Psoas muscle (tissue), 8 donors: ENCODE data around the gene LBX2. TPM values are rescaled to one million over a fixed set of nuclear protein-coding genes. Genes with fewer than 3 reads are reported as not detected.
A peak's percentile ranks its signal among the peaks of the same experiment; 100 is the strongest.

ENCODE experiments used
- ATAC-seq, 4 donors: fragments of 200-7000 bp; cut with Tn5 transposase; one replicate each; pipeline ENCODE4 v1.9.1; 2020; ENCODE audit warnings: moderate library complexity in 3 of 4, mild to moderate bottlenecking in 2 of 4
- DNase-seq, 2 donors: peaks; one replicate each; pipeline ENCODE4 v3.0.0-alpha.2; 2020
- H3K27ac ChIP-seq: fragments of 200-600 bp; one replicate; pipeline ENCODE4 v1.8.0; 2022
- H3K27me3 ChIP-seq, 3 donors: fragments of 200-600 bp in 1 of 3; one replicate each; pipeline versions ENCODE4 v1.6.1 to v1.8.0; 2013 to 2022; ENCODE audit warnings: low read length in 2 of 3, mild to moderate bottlenecking in 2 of 3, moderate library complexity in 1 of 3; ENCODE audit not compliant: insufficient read depth in 3 of 3
- H3K36me3 ChIP-seq, 2 donors: fragments of 200-600 bp in 1 of 2; one replicate each; pipeline versions ENCODE4 v1.6.1 to v1.8.0; 2013 to 2022; ENCODE audit warnings: low read depth in 1 of 2, mild to moderate bottlenecking in 1 of 2, moderate library complexity in 1 of 2; ENCODE audit not compliant: insufficient read depth in 1 of 2
- H3K4me1 ChIP-seq: fragments of 200-600 bp; one replicate; pipeline ENCODE4 v1.8.0; 2022
- H3K4me3 ChIP-seq: fragments of 200-600 bp; one replicate; pipeline ENCODE4 v1.8.0; 2022; ENCODE audit warnings: mild to moderate bottlenecking
- H3K9me3 ChIP-seq: fragments of 200-600 bp; one replicate; pipeline ENCODE4 v1.8.0; 2022
- WGBS, 3 donors: extraction: QIAGEN DNeasy Blood & Tissue Kit; methylation state at CpG; one replicate each; pipeline versions ENCODE4 v1.1.6 to v1.1.7; 2013; 5-methylcytosine and 5-hydroxymethylcytosine counted together
- intact Hi-C, 2 donors: fragments of 100-400 bp; cut with DNase I; formaldehyde crosslinking; loops; one replicate each; pipeline versions ENCODE4 v1.11.0 to v1.14.2; 2022
- polyA plus RNA-seq, 3 donors: library from polyadenylated mRNA; stranded (reverse); fragments of 200-250 nt; gene quantifications; one replicate each; pipeline ENCODE4 v1.2.3, GENCODE V29; 2013
- total RNA-seq, 4 donors: library from RNA; stranded (reverse); fragmentation: NEBNext Ultra II Directional in 2 of 4; extraction: Animal tissue kit (Norgen Biotek cat#: 25700) in 2 of 4; gene quantifications; one replicate each; pipeline versions ENCODE4 v1.2.1 to v1.2.4, GENCODE V29; 2021 to 2023
- TF ChIP-seq, protein P1 (sequence below): fragments of 200-600 bp; IDR thresholded peaks from one replicate; pipeline ENCODE4 v1.8.0; 2022; ENCODE audit warnings: antibody characterized with exemption
- donor health status: healthy with polysubstance abuse.
- donor health status: DM: no; HTN: no; CAD: no; lungs with moderate emphysema.
- donor health status: Bipolar disorder and iron deficiency.
- donor health status: healthy.
- donor health status: DM: yes; HTN: yes; CAD: no.
- donor health status: DM: no; HTN: no; CAD: no.
- donor health status: DM: no; HTN: no; CAD: no.
- donor health status: DM: yes; HTN: yes; CAD: no.

LBX2 gene
- total and polyA plus RNA-seq, 7 donors, result 0.14 to 0.68 (median 0.26) TPM; not detected in 2

DNA sequence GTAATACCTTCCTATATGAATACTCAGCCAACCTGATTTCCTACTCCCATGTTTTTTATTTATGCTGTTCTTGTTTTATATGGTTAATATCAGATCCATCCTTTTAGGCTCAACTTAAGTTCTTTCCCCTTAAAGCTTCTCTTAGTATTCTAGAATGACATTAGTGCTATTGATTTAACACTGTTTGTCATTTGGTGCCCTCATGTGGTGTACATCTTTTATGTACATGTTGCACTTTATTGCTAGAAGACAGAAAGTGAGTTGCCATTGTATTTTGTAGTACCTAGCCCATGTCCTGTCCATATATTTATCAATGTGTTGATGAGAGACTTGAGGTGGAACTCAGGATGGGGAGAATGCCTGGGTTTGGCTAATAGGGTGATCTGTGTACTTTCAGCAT is 32.8 kb upstream of the LBX2 start:
- ATAC-seq, result no peak

DNA sequence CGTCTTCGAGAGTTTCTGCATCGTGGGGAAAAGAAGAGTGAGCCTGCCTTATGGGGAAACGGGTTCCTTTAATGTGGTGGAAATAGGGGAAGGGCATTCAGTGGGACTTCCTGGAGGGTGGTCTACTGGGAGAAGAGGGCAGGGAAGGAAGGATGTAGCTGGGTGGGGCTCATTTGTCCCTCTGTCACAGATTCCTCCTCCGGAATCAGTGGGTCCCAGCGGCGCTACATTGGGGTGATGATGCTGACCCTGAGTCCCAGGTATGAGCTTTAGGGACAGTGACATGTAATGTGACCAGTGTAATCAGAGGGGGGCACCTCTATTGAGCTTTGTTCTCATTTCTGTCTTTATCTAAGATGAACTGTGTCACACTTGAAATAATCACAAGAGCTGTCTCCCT is 32.3 kb upstream of the LBX2 start:
- intact Hi-C loops, result loop anchor here in 1 of 2 donors (2.0 to 5.0 kb wide), 2 partner anchors 77 to 1096 kb away; partner anchors contain the start of gene INO80B
- no peak overlapping the region for H3K4me3 ChIP-seq
- TF ChIP-seq, protein P1, sequence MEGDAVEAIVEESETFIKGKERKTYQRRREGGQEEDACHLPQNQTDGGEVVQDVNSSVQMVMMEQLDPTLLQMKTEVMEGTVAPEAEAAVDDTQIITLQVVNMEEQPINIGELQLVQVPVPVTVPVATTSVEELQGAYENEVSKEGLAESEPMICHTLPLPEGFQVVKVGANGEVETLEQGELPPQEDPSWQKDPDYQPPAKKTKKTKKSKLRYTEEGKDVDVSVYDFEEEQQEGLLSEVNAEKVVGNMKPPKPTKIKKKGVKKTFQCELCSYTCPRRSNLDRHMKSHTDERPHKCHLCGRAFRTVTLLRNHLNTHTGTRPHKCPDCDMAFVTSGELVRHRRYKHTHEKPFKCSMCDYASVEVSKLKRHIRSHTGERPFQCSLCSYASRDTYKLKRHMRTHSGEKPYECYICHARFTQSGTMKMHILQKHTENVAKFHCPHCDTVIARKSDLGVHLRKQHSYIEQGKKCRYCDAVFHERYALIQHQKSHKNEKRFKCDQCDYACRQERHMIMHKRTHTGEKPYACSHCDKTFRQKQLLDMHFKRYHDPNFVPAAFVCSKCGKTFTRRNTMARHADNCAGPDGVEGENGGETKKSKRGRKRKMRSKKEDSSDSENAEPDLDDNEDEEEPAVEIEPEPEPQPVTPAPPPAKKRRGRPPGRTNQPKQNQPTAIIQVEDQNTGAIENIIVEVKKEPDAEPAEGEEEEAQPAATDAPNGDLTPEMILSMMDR, result no peak

More for the DNA sequence above, 32.8 kb upstream of the LBX2 start:
- peaks cover 24% of the 10 kb centered on the region for H3K4me1 ChIP-seq
- H3K36me3 ChIP-seq, result peaks cover 5 to 44% of the 10 kb centered on the region in 2 donors
- TF ChIP-seq, protein P1, result no peak
- no peak overlapping the region for H3K27ac ChIP-seq
- H3K9me3 ChIP-seq, result no peaks in the 10 kb centered on the region
- no peak overlapping the region for H3K4me3 ChIP-seq
- intact Hi-C loops, result loop anchor here in 1 of 2 donors (5.0 kb wide), 1 partner anchor 1095 kb away; no protein-coding TSS in a partner anchor
- no peaks in the 10 kb centered on the region for H3K27me3 ChIP-seq
- DNase-seq, result no peak

DNA sequence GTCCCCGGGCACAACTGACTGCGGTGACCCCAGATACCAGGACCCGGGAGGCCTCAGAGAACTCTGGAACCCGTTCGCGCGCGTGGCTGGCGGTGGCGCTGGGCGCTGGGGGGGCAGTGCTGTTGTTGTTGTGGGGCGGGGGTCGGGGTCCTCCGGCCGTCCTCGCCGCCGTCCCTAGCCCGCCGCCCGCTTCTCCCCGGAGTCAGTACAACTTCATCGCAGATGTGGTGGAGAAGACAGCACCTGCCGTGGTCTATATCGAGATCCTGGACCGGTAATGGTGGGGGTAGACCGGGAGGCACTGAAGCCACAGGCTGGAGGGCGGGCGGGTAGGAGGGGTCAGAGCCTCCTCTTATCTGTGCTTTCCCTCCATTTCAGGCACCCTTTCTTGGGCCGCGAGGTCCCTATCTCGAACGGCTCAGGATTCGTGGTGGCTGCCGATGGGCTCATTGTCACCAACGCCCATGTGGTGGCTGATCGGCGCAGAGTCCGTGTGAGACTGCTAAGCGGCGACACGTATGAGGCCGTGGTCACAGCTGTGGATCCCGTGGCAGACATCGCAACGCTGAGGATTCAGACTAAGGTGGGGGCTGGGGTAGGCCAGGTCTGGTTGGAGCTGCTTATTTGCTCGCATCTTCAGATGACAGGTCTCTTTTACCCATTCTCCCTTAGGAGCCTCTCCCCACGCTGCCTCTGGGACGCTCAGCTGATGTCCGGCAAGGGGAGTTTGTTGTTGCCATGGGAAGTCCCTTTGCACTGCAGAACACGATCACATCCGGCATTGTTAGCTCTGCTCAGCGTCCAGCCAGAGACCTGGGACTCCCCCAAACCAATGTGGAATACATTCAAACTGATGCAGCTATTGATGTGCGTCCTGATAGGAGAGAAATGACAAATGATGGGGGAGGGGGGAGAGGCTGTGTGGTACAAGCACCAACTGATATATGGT is 31.1 kb upstream of the LBX2 start:
- Histone ChIP-seq H3K9me3 (no peaks in the 10 kb centered on the region), H3K4me1 (peaks cover 24% of the 10 kb centered on the region), H3K36me3 (peaks cover 13 to 61% of the 10 kb centered on the region in 2 donors), H3K27me3 (no peaks in the 10 kb centered on the region), H3K4me3 (peak overlapping the region; percentile 85), H3K27ac (peak overlapping the region; percentile 93)
- peak; percentile 4 to 29 (median 18) for ATAC-seq
- DNase-seq, result peak in 1 of 2 donors; percentile 70
- TF ChIP-seq, protein P1, result no peak
- WGBS, 3 donors, result 2 to 3% (median 3%) methylated on average over 54 of the region's 54 CpGs
- intact Hi-C loops, result loop anchor here in 1 of 2 donors (2.0 to 5.0 kb wide), 2 partner anchors 76 to 1097 kb away; partner anchors contain the start of gene INO80B

More for the DNA sequence above, 32.3 kb upstream of the LBX2 start:
- peaks cover 24% of the 10 kb centered on the region for H3K4me1 ChIP-seq
- no peaks in the 10 kb centered on the region for H3K9me3 ChIP-seq
- WGBS, 3 donors, result 82 to 85% (median 83%) methylated on average over 7 of the region's 7 CpGs
- DNase-seq (no peak), ATAC-seq (no peak)
- H3K27ac ChIP-seq, result no peak overlapping the region
- no peaks in the 10 kb centered on the region for H3K27me3 ChIP-seq
- peaks cover 6 to 50% of the 10 kb centered on the region in 2 donors for H3K36me3 ChIP-seq

DNA sequence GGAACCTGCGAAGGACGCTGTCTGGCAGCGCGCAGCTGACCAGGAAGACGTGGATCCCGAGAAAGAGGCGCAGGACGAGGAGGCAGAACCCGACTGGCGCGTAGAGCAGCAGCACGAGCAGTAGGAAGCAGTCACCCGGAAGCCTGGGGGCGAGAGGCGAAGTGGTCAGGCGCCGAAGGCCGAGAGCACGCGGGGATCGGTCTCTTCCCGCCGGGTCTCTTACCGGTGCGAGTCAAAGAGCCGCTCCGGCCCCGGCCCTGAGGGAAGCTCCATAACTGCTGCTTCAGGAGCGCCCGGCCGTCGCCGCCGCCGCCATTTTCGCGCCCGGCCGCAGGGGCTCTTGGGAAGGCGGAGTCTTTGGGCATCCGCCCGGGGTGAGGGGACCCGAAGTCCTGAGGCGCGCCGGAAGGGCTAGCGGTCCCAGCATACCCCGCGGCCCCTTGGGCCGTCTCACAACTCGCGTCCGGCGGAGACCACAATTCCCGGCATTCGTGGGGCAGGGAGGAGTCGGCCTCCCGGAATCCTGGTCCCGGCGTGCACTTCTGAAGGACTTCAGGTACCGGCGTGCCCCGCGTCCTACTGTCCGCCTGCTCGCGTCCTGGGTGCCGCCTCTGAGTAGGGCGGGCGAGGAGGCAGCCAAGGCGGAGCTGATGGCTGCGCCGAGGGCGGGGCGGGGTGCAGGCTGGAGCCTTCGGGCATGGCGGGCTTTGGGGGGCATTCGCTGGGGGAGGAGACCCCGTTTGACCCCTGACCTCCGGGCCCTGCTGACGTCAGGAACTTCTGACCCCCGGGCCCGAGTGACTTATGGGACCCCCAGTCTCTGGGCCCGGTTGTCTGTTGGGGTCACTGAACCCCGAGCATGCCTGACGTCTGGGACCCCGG is 30.2 kb upstream of the LBX2 start, which contains the start of the genes AUP1 and HTRA2:
Gene AUP1 (minus strand): TSS at position 350 of the 882 bp plus-strand sequence. CDS start 77 bp downstream, at position 273.
Gene HTRA2 (plus strand): TSS at position 577 of the 882 bp plus-strand sequence. CDS start 74 bp downstream, at position 651.
- WGBS, 3 donors, result 0% methylated on average over 74 to 87 of the region's 87 CpGs
- DNase-seq (peak; percentile 99), ATAC-seq (peak; percentile 95 to 97 (median 96))
- Histone ChIP-seq H3K27ac (peak within 1 kb of the TSS; percentile 93), H3K9me3 (no peaks in the 10 kb centered on the region), H3K4me3 (peak within 1 kb of the TSS; percentile 85), H3K27me3 (no peaks in the 10 kb centered on the region), H3K36me3 (peaks cover 13 to 64% of the 10 kb centered on the region in 2 donors), H3K4me1 (peaks cover 24% of the 10 kb centered on the region)
- TF ChIP-seq, protein P1, result no peak
- intact Hi-C loops, result loop anchor here (2.0 to 5.0 kb wide), 4 partner anchors 21 to 1098 kb away; partner anchors contain the start of genes CCDC142 (in 2 of the 2), TTC31 (in 2 of the 2) and INO80B (in 1 of the 2)
